Frontal cortex (tissue), 4 donors: ENCODE data around the gene SIAH2. TPM values are rescaled to one million over a fixed set of nuclear protein-coding genes. Genes with fewer than 3 reads are reported as not detected.
A peak's percentile ranks its signal among the peaks of the same experiment; 100 is the strongest.

Source experiments
- DNase-seq, 2 donors: peaks; one replicate each; pipeline ENCODE4 v3.0.0; 2012; ENCODE audit warnings: low spot score in 2 of 2
- FAIRE-seq: peaks from 2 replicates; lab custom pipeline; 2012; peaks lifted over from hg19 to GRCh38; lab: Jason Lieb, UNC
- total RNA-seq: library from RNA; depleted of rRNA; stranded (reverse); fragments of >200 nt; gene quantifications from one replicate; pipeline ENCODE4 v1.2.3, GENCODE V29; 2014
- donor health status: control.
- donor health status: control.
- donor health status: control.

SIAH2 gene
- total RNA-seq, 1 donor from 2014 or later = 22.8 TPM

DNA sequence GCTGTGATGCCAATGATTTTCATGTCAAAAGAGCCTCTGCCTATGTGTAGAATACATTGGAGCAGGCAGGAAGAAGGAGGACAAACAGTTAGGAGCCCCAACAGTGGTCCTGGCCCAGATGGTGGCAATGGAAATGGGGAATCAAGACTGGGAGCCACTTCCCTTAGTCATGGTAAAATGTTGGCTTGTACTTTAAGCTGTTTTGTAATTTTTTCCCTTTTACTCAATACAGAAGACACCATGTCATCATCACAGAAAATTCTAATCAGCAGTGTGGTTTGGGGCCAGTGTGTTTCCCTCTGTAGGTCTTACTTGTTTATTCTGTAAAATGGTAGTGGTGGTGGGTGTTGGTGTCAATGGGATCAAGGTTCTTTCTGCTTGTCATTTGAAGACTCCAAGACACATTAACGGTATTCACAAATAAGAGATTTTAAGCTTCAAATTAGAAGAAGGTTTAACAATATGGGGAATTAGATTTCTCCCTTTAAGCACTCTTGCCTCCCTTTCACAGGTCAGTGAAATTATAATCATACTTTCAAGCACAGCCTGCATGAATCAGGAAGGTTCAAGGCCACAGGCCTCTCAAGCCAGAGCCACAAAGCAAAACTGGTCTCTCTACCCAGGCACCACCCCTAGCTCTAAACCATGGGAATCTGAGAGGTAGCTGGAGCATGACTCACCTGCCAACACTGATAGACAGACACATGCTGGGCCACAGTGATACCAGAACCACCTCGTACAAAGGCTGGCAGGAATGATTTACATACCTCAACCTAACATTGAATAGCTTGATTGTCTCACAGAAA lies 24.9 kb downstream of the SIAH2 start:
- FAIRE-seq (no peak), DNase-seq (no peak)

- FAIRE-seq = no peak
- no peak for DNase-seq
These were observed 25.8 kb downstream of the SIAH2 start for GRCh38 chr3:150736903-150737832.

DNA sequence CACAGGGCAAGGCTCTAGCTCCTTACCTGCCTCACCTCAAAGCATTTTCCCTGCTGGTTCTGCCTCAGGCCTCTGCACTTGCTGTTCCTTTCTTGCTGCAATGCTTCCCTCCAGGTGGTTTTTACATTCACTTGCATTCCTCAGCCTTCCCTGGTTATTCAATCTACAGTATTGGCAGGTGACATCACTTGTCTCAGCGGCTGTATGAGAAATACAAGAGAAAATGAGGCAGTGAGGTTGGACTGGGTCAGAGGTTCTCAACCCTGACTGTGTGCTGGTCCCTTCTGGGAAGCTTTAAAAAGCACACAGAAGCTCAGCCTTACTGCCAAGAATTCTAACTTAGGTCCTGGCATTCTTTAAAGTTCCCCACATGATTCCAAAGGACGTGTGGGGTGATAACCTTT lies 26.7 kb downstream of the SIAH2 start:
- no peak for DNase-seq
- no peak for FAIRE-seq

DNA sequence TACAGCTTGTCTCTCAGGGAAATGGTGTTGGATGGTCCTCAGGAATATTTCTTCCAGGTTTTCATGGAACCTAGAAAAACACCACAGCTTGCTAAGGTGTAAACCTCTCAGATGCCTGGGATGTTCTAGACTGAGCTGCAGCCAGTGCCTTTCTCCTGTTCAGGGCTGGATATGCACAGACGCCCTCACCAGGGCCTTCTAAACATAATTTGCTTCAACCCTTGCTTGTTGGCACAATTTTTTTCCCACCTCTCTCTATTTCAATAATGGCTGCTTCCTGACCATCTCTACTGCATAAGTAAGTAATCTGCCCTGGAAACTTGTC lies 28.2 kb downstream of the SIAH2 start:
- DNase-seq (no peak), FAIRE-seq (no peak)

DNA sequence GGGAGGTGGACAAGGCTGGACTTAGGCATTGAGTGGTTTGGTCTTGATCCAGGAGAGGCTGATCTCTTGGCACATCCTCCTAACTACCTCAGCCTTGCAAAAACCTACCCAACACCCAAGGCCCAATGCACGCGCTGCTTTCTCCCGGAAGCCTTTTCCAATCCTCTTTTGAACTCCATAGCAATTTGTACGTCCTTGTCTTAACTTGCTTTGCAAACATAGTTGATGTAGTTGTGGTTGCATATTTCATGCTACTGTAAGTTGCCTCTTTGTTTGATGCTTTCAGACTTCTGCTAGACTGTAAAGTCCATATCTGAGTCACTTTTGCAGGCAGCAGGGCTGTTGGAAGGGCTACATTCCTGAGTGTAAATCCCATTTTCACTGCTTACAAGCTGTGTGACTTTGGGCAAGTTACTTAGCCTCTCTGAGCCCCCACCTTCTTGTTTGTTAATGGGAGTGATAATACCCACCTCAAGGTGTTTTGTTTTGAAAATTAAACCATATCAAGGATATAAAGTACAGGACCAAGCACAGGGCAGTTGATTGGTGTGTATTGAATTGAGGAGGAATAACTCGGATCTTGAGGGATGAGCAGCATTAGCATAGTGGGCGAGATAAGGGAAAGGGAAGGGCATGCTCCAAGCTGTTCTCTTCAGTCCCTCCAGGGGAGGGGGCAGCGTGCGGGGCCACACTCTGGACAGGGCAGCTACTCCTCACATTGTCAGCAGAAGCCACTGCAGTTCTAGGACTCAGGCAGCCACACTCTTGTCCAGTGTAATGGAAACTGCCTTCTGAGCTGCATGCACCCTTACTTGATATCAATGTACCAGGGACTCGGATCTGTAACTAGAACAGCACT lies 28.8 kb downstream of the SIAH2 start:
- no peak for DNase-seq
- no peak for FAIRE-seq

DNA sequence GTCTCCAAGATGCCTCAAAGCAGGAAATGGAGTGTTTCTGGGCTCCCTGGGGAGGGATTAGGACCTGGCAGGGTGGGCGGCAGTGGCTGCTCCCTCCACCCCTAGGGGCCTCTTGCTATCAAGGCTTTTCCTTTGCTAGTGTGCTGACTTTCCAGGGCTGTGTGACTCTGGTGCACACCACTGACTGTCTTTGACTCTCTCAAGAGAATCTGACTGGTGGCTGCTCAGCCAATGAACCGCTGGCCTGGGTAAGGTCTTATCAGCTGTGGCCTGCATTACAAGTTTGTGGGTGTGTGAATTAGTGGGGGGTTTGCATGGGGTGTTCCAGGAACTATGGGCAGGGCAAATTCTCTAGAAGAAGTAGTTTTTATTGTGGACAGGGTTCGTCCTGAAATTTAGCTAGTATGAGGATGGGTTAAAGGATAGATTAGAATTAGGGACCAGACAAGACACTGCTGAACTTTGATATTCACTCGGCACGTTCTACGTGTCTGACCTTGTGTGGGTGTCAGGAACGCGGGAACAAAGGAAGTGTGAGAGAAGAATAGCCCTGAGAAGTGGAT lies 29.5 kb downstream of the SIAH2 start:
- DNase-seq (no peak), FAIRE-seq (no peak)

- no peak for FAIRE-seq
- DNase-seq = no peak
These were observed 33.1 kb downstream of the SIAH2 start for GRCh38 chr3:150729682-150730360.

GRCh38 chr3:150727653-150728502 lies 35.1 kb downstream of the SIAH2 start:
- FAIRE-seq = no peak
- no peak for DNase-seq

DNA sequence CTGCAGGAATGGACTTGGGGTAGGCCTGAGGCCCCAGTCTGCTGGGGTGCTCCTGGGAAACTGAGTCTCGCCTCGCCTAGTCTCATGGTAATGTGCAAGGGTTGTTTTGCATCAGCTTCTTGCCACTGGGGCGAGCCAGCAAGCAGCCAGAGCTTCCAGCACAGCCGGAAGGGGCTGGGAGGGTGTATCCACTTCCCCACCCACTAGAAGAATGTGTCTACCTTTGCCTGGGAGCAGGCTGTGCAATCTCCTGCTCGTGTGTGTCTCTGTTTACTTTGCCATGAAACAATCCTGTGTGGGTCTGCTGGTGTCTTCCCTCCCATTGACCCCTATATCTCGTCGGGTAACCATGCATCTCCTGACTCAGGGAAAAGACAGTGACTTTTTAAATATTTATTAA lies 37.4 kb downstream of the SIAH2 start:
- no peak for FAIRE-seq
- DNase-seq = no peak

DNA sequence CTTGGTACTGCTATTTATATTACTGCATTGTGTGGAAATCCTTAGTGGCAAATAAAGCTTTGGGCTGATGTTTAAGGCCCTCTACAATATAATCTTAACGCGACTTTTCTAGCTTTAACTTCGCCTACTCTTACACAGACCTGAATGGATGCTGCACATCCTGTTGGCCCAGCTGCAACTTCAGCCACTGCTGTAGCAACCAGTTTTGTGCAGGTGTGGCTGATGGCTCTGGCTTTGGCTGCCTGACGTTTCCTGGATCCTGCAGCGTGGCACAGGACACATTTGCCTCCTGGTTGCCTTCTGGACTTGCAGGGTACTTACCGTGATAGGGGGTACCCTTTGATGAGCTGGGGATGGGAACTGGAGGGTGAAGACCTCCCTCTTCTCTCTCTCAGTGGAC lies 39.0 kb downstream of the SIAH2 start:
- FAIRE-seq (no peak), DNase-seq (no peak)

GRCh38 chr3:150722267-150722666 lies 40.7 kb downstream of the SIAH2 start:
- FAIRE-seq = no peak
- no peak for DNase-seq

DNA sequence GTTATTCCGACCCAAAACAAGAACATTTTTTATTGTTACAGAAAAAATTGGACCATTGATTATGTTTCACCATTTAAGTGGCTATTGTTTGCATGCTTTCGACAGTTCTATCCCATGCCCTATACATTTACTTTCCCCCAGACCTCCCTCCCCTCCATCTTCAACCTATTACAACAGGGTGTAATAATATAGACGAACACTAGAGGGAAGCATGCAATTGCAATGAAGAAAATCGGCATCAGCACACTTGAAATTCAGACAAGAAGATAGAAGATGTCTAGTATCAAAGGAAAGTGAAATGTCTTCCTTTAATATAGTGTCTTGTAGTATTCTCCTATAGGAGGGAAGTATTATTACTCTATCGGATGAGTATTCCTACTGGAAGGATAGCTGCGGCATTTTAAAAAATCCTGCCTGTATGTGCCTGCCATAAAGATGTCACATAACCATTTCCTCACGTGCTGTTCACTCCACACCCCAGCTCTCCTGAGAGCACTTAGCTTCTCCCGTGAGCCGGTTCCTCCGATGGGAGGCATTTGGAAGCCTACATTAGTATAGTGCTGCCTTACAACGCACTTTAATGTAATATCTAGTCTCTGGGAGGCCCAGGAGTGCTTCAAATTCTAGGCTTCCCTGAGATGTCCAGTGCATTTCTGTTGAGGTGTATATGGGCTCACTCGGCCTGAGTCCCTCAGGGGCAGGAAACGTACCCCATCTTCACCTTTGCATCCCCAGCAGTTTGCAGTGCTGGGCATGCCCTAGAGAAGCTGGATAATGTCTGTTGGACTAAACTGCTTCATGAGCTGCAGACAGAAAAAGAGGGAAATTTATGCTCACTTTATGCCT lies 41.5 kb downstream of the SIAH2 start:
- FAIRE-seq = peak; percentile 49

DNA sequence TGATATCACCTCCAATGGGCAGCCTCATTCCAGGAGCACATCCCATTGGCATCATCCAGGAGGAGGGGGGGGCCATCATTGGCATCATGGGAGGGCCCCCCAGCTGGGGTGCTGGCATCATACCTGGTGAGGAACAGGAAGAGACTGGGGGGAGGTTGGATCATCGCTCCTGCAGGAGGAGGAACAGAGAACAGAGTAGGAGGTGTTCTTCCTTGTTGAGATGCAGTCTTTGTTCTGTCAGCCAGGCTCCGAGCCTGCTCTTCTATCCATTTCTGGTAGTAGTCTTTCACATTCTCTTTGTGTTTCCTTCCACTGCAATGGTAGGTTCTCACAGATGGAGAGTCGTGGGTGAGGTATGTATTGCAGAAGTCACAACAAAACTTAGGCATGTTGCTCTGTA lies 42.5 kb downstream of the SIAH2 start:
- FAIRE-seq = no peak
- no peak for DNase-seq

More for the DNA sequence above, 41.5 kb downstream of the SIAH2 start:
- DNase-seq = peak; percentile 43 to 55

GRCh38 chr3:150710097-150710496 lies 52.9 kb downstream of the SIAH2 start:
- FAIRE-seq = no peak

DNA sequence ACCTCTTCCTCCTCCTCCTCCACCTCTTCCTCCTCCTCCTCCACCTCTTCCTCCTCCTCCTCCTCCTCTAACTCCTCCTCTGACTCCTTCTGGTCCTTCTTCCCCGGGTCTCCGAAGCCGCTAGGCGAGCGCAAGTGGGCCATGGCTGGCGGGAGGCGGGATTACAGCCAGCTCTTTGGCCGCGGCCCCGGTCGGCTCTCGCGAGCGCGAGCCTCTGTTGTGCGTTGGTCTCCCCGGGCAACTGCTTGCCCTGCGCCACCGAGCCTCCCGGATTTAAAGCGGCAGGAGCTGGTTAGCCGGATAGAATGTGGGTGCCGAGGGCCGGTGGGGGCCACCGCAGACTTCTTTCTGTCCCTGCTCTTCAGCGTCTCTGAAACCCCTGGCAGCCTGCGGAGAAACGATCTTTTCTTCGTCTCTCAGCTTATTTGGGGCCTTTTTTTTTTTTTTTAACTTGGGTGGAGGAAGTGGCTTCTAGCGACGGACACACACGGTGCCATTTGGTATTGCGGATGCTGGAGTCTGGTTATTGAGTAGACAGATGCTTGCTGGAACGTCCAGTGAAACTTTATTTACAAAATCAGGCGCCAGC lies 59.1 kb downstream of the SIAH2 start, which contains the start of gene ERICH6:
Gene ERICH6 (minus strand): TSS at position 165 of the 589 bp plus-strand sequence. CDS start 22 bp downstream, at position 143.
- FAIRE-seq (no peak), DNase-seq (peak; percentile 57 to 83)

More at GRCh38 chr3:150710097-150710496, 52.9 kb downstream of the SIAH2 start:
- DNase-seq = no peak

- DNase-seq = peak; percentile 19 to 25
These were observed 59.6 kb downstream of the SIAH2 start for GRCh38 chr3:150703299-150703755.

More at GRCh38 chr3:150703299-150703755, 59.6 kb downstream of the SIAH2 start:
- FAIRE-seq = no peak
